H54 (cell line): ENCODE results near the gene MSMO1.
"Not testable (repeated sequence)": the region's sequence is repeated elsewhere in the genome, so short reads cannot be mapped to it uniquely, and the experiment has no call there.

ENCODE experiments used
- DNase-seq: peaks from one replicate; pipeline ENCODE4 v3.0.0; 2011; ENCODE audit warnings: low spot score, mixed read lengths; ENCODE audit not compliant: insufficient read length
- FAIRE-seq: peaks from 3 replicates; lab custom pipeline; 2011; peaks lifted over from hg19 to GRCh38; lab: Jason Lieb, UNC
- POLR2A ChIP-seq: IDR thresholded peaks from 2 replicates; pipeline ENCODE4 v1.6.1; 2011; ENCODE audit warnings: low read depth, mild to moderate bottlenecking, low read length

Gene MSMO1

GRCh38 chr4:165327211-165328100 is at the start of gene MSMO1:
MSMO1 (plus strand) TSS chr4:165327669; CDS start chr4:165333371, 5,702 bp downstream.
- FAIRE-seq (peak; percentile 85), DNase-seq (peak; percentile 77)
- TF ChIP-seq POLR2A = peak; percentile 54; the same call in 1 of the 2 replicates

DNA sequence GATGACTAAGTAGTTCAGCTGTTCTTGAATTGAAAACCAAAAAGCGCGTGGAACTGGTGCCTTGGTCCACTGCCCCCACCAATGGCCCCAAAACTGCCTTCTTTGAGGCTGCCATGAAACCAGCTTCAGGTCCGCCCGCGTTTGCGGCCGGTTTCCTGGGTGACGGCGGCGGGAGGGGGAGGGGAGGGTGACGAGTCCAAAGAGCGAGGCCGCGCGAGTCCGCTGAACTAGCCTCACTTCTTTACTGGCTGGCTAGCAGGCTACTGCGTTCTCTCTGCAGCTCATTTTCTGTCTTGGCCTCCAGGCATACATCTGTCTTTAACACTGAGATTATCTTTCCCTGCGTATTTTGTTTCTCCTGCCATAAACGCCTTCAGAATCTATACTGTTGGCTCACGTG is 47.9 kb upstream of the MSMO1 start:
- not testable (repeated sequence) for FAIRE-seq, DNase-seq

DNA sequence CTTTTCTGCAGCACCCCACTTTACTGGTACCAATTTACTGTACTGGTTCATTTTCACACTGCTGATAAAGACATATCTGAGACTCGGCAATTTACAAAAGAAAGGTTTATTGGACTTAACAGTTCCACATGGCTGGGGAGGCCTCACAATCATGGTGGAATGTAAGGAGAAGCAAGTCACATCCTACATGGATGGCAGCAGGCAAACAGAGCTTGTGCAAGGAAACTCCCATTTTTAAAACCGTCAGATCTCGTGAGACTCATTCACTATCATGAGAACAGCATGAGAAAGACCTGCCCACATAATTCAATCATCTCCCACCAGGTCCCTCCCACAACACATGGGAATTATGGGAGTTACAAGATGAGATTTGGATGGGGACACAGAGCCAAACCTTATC is 42.8 kb upstream of the MSMO1 start:
- not testable (repeated sequence) for DNase-seq, FAIRE-seq

- DNase-seq, FAIRE-seq: not testable (repeated sequence)
These were observed 40.7 kb upstream of the MSMO1 start for GRCh38 chr4:165286619-165287340.

GRCh38 chr4:165288226-165288625 is 39.2 kb upstream of the MSMO1 start:
- TF ChIP-seq POLR2A = no peak
- FAIRE-seq = no peak

GRCh38 chr4:165288639-165289422 is 38.6 kb upstream of the MSMO1 start:
- FAIRE-seq = no peak
- no peak for TF ChIP-seq POLR2A
- no peak for DNase-seq

More at GRCh38 chr4:165288226-165288625, 39.2 kb upstream of the MSMO1 start:
- DNase-seq = no peak

GRCh38 chr4:165289423-165289785 is 38.1 kb upstream of the MSMO1 start:
- TF ChIP-seq POLR2A = no peak
- FAIRE-seq (no peak), DNase-seq (no peak)

- no peak for TF ChIP-seq POLR2A
- no peak for DNase-seq
- FAIRE-seq = no peak
These were observed 34.4 kb upstream of the MSMO1 start for GRCh38 chr4:165293061-165293460.

DNA sequence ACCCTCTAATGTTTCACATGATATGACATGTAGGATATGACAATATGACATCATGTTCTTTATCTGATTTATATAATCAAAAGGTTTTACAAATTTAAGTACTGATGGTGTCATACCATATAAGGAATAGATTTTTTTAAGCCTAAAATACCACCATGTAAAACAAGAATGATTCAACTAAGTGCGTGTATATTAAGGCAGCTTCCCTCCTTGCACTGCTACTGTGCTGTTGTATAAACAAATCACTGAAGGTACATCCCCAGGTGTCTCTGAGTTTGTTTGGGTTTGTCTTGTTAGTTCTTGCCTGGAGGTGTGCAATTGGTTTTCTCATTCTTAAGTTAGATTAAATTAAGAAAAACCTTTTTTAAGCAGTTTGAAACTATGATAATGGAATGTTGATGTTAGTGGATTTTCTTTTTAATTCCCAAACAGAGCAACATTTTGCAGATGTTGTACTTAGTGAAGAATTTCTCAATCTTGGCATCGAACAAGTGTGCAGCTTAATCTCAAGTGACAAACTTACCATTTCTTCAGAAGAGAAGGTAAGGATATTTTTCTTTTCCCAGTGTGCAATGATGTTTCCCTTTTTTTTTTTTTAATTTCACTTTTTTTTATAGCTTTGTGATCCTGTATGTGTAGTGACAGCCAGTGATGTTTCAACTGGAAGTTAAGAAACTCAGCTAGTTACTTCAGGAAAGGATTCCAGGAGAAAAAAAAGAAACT is 33.4 kb upstream of the MSMO1 start:
- no peak for FAIRE-seq
- no peak for TF ChIP-seq POLR2A

DNA sequence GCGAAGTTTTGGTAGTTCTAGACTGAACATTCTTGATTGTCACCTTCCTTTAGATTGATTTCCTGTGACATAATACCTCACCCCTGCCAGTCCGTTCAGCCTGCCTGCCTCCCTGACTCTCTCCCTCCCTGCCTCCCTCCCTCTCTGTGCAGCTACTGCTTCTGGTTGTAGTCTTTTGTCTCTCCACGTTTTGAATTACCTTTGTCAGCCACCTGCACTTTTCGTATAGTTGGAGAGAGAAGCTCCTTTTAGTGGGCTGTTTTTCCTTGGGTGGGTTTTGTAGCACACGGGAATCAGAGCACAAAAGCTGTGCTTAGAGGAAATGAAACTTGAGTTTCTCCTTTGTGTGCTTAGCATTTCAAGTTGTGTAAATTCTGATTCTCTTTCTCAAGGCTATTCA is 32.6 kb upstream of the MSMO1 start:
- no peak for DNase-seq
- no peak for TF ChIP-seq POLR2A
- no peak for FAIRE-seq

More for the DNA sequence above, 33.4 kb upstream of the MSMO1 start:
- DNase-seq = no peak

DNA sequence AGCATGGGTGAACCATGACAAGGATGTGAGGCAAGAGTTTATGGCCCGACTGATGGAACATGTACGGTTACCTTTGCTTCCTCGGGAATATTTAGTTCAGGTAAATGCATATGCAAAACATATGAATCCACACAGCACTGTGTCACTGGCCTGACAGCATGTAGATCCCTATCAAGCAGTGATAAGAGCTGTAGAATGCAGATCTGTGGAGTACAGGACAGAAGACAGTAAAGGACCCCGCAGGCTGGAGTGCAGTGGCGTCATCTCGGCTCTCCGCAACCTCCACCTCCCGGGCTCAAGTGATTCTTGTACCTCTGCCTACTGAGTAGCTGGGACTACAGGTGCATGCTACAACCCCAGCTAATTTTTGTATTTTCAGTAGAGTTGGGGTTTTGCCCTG is 29.8 kb upstream of the MSMO1 start:
- no peak for TF ChIP-seq POLR2A
- FAIRE-seq (no peak), DNase-seq (no peak)

- no peak for DNase-seq
- FAIRE-seq = no peak
- TF ChIP-seq POLR2A = no peak
These were observed 27.9 kb upstream of the MSMO1 start for GRCh38 chr4:165299399-165300060.

DNA sequence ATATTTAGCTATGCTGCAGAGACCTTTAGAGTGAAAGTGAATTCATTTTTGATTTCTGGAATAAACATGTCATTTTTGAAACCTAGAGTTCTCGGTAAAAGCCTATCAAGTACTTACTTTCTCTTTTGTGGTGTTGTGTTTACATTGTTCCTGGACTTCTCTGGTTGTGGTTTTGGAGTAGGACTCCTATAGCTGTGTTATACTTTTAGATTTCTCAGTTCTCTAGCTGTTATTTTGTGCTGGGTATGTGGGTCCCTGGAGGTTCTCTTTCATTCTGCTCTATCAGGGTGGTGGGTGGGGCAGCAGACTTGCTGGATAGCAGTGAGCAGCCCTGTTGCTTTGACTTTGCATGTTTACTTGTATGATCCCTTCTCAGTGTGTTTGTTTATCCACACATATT is 25.6 kb upstream of the MSMO1 start:
- DNase-seq = no peak
- no peak for TF ChIP-seq POLR2A
- no peak for FAIRE-seq
